HG02981 (cell line): Measurements from ENCODE around the gene WFS1.
A peak's percentile ranks its signal among the peaks of the same experiment; 100 is the strongest.

Source experiments
- ATAC-seq: cut with Tn5 transposase; IDR thresholded peaks from one replicate; pipeline ENCODE4 v1.9.1; 2021; ENCODE audit warnings: mild to moderate bottlenecking, moderate library complexity; ENCODE audit not compliant: unreplicated experiment

WFS1 gene

DNA sequence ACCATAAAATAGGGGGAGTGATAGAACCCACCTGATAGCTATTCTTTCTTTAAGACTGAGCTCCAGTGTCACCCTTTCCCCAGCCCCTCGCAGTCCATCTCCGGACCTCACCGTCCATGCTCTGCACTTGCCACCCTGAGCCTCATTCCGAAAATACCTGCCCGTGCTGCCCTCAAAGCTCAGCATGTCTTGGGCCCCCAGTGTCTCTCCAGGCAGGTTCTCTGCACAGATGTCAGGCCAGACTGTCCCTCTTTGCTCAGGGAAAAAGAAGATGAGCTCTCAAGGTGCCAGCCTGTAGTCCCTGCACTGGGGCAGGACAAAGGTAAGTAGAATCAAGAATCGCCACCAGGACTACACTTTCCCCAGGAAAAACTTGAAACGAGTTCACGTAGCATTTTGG, 9.8 kb upstream of the WFS1 start:
- ATAC-seq, result no peak

DNA sequence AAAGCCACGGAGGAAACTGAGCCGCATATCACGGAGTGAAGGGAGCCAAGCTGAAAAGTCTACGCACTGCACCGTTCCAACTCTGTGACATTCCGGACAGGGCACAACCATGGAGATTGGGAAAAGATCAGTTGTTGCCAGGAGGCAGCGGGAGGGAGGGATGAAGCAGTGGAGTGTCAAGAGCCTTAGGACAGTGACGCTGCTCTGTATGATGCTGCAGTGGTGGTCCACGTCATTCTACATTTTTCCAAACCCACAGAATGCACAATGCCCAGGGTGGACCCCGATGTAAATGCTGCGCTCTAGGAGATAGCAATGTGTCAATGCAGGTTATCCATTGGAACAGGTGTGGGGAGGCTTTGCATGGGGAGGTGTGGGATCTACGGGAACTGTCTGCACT, 7.5 kb upstream of the WFS1 start:
- ATAC-seq, result no peak

DNA sequence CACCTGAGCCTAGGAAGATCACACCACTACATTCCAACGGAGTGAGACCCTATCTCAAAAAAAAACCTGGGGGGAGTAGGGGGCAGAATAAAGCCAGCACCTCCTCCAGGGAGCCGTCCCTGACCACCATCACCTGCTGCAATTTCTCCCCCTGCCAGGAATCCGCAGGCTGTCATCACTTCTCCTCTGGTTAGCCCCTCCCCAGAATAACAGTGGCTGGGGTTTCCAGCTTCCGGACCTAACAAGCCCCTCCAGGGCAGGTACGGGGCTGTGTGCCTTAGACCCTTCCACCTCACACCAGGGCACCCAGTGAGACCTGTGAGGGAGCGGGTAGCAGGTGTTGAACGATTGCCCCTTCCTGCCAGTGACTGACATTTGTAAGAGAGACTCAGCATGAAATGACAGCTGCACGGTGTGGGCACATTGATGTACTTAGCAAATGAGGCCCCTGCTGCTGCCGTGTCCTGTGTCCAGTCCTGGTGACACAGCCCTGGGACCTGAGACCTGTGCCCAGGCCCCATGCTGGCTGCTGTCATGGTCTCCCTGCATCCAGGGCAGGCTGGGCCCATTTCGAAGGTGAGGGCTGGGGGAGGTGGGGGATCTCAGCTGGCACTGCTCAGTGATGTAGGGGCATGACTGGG, 6.7 kb upstream of the WFS1 start:
- ATAC-seq, result no peak

DNA sequence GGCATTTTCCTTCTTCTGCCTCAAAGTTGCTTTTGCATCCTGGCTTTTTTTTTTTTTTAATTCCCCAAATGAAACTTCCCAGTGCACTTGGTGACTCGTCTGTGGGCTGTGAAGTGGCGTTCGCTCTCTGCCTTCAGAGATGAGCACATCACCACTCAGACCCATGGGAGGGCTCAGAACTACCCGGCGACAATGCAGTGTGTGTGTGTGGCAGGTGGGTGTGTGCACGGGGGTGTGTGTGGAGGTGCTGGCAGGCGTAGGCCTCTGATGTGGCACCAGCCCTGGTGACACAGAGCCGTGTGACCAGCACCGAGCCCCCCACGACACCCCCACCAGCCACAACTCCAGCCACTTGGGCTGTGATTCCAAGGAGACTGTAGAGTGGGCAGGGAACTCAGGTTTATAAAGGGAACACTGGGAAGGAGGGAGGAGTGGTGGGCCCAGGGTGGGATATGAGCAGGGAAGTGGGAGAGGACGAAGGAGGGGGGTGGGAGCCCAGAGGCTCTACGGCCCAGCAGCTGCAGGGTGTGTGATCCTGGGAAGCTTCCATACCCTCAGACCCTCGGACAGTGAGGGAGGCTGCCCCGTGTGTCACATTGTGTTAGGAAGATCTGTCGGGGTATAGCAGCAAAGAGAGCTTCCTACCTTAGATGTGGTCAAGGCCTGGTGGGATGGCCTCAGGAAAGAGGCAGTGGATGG, 6.0 kb upstream of the WFS1 start:
- no peak for ATAC-seq

DNA sequence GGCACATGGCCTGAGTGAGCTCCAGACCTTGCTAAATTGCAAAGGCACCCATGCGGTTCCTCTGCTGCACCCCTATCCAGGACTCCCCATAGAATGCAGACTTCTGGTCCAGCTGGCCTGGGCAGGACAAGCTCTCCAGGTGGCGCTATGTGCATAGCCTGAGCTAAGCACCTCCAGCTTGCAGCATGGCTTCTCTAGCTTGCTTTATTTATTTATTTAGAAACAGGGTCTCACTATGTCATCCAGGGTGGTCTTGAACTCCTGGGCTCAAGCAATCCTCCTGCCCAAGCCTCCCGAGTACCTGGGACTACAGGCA, 5.5 kb upstream of the WFS1 start:
- ATAC-seq, result no peak

DNA sequence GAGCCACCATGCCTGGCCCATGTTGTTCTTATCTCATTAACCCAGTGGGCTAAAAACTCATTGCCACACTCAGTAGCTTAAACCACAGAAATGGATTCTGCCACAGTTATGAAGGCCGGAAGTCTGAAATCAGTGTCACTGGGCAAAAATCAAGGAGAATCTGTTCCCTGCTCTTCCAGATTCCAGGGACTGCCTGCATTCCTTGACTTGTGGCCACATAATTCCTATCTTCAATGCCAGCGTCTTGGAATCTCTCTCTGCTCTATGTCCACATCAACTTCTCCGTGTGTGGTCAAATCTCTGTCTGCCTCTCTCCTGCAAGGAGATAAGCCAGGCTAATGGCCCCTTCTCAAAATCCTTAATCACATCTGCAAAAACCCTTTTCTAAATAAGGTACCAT, 4.1 kb upstream of the WFS1 start:
- no peak for ATAC-seq

DNA sequence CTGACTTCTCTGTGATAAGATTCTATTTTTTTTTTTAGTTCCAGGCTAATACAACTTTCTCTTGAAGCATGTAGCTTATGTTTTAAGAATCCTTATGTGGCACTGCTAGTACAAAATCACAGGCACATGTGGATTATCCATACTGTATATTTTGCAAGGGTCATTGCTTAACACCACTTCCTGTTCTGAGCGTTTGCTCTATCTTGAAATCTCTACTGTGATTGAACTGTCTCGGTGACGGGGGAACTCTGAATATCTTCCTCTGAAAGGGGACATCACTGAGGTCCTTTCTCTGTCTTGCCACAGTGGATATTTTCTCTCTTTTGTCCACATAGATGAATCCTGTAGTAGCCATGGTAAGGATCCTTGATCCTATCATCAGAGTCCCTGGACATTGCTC, 2.1 kb upstream of the WFS1 start:
- no peak for ATAC-seq

DNA sequence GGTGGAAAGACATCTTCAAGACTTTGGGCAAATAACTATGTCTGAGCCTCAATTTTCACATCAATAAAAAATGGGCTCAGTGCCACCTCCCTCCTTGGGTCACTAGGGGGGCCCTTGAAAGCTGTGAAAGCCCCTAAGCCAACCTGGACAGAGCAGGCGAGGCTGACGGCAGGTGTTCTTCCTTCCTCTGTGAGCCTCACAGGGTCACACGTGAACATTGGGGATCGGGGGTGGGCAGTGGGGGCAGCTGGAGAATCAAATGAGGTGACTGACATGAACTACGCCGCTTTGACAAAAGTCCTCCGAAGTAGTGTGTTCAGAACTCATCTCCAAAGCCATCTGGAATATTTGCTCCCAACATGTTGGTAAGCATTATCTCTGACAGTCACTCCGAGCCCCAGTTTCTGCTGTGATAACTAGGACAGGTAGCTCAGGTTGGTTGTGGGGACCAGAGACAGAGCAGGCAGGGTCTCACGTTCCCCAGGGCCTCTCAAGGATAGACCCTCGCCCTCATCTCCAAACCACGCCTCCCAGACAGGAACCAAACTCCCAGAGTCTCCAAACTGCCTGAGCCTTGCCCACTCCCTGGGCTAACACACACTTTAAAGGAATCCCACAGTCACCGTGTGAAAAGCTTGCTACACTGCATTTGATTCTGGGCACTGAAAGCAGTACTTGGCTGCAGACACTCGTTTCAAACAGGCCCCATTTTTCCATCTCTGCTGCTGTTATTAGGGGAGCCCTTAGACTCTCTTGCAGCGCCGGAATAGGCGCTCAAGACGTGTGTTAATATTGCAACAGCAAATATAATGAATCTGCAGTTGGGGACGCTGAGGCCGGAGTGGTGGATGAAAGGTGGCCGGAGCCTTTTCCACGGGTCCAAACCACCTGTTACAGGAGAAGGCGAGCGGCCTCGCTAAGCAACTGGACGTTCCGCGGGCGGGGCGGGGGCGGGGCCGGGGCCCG, 717 bp upstream of the WFS1 start:
- ATAC-seq, result peak; percentile 12

DNA sequence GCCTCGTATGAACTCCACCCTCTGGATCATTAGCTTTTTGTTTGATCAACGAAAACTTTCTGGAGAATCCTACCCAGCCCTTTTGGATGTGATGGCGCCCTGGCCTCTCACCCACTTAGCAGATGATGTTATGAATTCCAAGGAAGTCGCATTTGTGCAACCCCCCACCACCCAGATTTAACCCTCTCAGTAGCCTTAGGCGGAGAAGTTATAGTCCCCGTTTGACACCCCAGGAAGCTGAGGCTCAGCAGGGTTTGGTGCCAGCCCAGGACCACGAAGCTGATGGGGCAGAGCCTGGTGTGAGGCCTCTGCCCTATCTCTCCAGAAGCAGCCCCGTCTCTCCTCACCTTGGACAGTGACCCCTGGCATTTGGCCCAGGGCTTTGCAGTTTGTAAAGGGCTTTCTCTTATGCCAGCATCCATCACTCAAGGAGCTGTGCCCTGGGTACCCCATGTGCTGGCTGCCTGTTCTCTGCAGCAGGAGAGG, 1.0 kb downstream of the WFS1 start:
- ATAC-seq, result no peak

DNA sequence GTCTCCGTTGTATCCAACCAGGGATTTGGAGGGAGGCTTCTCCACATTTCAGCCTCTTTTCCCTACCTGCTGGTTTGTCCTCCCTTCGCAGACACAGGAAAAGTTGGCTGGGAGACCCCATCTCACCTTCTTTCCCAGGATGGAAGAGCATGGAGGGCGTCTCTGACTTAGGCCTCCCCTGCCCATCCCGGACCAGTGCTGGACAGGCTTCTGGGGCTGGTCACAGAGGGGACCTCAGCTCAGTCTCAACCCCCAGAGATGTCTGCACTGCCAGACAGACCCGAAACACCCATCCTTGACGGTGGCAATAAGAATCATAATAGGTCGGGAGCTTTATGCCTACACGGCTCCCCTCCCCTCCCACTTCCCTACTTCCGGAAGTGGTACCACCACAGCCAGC, 1.6 kb downstream of the WFS1 start:
- no peak for ATAC-seq

DNA sequence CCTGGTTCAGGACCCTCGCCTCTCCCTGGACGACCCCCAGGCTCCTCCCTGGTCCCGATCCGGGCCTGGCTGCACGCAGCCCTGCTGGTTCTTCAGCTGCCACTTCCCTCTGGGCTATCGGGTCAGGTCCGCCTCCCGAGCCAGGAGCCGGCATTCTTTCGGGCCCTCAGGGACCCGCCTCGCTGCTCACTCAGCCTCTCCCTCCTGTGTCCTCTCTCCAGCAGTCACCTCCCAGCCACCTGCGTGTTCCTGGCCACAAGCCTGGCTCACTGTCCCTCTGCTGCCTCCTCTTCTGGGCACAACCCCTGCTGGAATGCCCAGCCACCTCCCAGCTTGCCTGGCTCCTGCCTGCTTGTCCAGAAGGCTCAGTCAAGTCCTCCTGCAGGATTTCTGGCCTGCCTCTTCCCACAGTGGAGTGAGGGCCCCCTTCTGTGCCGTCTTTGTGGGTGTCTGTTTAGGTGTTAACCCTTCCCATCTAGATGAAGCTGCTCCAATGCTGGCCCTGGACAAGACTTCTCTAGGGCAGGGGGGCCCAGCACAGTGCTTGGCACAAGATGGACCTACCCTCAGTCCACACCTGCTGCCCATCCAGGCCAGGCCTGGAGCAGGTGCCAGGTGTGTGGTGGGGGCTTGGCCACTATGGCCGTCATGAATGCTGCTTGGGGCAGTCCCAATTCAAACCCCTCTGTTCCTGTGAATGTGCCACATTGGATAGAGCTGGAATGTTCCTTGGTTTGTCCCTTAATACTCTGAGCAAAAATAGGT, 2.2 kb downstream of the WFS1 start:
- no peak for ATAC-seq

DNA sequence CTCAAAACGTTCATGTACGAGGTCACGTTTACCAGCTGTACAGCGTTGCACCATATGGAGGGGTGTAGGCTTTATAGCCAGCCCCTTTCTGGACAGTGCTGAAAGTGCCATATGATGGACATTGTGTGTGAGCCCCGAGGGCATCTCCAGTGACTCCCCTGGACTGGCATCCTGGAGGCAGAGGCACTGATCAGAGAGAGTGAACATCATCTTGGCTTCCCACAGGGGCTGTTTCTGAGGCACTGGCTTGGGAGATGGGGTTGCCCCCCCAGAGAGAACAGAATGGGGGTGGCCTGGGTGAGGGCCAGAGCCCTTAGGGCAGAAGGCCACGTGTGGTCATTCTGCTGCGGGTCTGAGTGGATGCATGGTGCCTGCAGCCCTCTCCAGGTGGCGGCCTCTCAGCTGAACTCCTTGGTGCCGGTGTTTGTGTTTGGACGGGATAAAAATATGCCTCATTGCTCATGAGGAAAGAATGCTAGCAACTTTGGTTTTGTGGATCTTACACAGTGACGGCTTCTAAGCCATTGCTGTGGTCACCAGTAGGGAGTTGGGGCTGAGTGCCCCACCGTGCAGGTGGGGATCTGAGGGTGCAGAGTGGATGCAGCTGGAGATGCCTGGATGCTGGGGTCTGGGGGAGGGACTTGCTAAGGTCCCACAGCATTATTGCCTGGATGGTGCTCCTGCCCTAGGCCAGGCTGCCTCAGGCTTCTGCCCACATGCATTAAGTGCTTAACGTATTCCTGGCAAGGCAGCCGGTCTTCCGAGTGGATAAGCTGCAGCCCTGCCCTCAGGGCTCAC, 3.4 kb downstream of the WFS1 start:
- ATAC-seq, result no peak

DNA sequence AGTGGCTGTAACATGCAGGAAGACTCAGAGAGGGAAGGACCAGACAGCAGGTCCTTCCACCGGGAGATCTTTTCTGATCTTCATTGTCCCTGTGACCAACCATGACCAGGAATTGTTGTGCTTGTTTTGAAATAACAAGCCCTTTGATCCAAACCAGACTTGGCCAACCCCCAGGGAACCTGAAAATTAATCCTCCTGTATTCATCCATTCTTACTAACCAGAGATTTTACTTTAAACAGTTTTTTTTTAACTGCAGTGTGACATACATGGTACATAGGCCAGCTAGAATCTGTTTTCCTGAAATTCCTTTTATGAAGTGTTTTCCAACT, 4.0 kb downstream of the WFS1 start:
- no peak for ATAC-seq

DNA sequence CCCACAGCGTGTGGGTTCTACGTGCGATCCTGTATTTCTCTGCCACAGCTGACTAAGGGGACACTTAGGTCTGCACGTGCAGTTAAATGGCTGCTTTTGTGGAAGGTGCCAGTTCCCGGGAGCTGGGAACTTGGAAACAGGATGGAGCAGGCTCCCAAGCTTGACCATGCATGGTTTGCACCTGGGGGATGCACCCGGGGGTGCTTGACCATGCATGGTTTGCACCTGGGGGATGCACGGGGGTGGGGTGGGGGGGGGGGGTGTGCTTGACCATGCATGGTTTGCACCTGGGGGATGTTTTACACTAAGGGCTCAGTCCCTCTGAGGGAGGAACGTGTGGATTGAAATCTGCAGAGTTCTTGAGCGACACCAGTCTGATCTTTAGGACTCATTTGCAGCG, 5.7 kb downstream of the WFS1 start:
- no peak for ATAC-seq

DNA sequence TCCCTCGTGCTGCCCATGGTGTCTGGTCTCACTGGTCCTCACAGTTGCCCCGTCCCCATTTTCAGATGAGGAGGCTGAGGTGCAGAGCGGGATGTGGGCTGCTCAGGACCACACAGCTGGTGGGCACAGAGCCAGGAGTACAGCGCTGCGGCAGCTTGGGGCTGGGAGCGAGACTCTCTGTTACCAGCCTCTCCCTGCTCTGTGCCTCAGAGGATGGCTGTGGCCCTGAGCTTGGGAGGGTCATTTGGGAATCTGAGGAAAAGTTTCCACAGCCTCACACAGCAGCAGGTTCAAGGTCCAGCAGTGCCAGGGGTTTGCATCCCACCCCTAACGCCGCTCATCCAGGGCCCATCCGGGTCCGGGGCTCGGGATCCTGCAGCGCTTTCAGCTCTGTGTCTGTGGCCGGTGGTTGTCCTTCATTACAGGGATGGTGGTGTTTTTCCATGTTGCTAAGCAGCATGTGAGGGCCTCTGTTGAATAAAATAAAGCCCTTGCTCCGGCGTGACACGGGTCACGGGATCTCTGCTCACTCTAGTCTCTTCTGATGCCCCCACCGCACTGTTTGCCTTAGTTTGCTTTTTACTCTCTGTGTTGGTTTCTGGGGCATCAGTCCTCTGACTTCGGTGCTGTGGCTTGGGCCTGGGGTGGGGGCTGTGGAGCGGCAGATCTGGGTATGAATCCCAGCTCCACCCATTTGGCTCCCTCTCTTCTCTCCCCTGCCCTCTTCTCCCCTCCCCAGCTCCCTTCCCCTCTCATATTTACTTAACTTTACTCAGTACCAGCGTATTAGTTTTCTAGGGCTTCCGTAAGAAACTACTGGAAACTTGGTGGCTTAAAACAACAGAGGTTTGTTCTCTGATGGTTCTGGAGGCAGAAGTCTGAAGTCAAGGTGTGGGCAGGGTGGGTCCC, 6.5 kb downstream of the WFS1 start:
- ATAC-seq, result no peak

DNA sequence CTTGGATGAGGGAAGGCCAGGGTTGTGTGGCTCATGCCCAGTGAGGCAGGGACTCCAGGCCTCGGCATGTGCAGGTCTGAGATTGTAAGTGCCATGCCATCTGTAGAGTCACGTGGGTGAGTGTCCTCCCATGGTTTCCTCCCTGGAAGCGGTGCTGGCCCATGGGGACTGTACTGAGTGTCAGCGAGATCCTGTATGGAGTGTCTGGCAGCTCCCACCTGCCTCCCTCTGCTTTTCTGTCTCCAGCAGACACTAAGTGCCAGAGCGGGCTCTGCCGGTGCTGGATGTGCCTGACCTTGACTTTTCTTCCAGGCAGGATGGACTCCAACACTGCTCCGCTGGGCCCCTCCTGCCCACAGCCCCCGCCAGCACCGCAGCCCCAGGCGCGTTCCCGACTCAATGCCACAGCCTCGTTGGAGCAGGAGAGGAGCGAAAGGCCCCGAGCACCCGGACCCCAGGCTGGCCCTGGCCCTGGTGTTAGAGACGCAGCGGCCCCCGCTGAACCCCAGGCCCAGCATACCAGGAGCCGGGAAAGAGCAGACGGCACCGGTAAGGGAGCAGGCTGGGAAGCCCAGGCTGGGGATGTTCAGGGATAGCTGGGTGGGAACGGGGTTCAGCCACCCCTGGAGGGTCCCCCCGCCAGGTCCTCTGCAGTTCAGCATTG, 7.6 kb downstream of the WFS1 start:
- no peak for ATAC-seq

DNA sequence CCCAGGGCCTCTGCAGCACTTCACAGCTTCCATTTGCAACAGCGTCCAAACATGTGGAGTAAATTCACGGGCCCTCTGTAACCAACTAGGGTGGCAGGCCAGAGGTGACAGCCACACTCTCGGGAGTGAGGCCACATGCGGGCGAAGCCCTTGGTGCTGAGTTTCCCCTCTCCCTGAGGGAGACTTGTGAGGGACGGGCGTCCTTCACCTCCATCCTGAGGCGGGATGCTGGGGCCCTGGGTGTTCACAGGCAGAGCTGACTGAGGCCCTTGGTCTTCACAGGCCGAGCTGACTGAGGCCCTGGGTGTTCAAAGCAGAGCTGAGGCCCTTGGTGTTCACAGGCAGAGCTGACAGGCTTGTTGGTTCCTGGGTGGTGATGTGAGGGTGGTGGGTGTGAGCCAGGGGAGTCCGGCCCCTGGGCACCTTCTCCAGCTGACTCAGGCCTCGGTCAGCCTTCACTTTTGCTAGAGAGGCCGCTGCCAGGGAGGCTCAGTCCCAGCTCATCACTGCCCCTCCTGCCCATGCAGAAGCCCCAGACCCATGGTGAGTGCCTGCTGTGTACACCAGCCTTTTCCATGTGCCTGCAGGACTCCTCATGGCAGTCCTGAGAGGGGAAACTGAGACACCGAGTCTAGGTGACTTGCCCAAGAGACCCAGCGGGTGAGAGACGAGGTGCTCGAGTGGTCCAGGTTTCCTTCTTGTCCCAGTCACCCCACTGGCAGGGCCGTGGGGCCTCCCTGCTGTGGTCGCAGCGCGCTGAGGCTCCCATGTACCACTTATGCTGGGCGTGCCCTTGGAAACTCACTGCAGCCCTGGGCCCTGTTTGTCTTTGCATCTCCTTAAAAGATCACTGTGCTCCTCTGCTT, 8.5 kb downstream of the WFS1 start:
- ATAC-seq, result no peak

DNA sequence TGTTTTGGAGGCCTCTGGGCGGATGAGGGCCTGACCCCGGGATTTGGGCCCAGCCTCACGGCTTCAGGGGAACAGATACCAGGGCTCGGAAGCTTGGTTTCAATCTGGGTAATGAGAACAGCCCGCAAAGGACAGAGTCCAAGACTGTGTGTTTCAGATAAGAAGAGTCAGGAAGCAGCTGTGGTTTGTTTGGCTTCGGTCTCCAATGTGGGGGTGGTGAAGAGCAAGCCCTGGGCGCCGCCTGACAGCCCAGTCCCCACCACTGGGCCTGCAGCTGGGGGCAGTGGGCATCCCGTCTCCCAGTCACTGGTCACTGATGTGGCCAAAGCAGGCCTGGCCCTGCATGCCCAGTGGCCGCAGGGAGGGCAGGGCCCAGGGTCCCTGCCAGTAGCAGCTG, 9.1 kb downstream of the WFS1 start:
- ATAC-seq, result peak; percentile 86
